ENCODE results near the gene MFNG.
A peak's percentile ranks its signal among the peaks of the same experiment; 100 is the strongest.

The MFNG gene

DNA sequence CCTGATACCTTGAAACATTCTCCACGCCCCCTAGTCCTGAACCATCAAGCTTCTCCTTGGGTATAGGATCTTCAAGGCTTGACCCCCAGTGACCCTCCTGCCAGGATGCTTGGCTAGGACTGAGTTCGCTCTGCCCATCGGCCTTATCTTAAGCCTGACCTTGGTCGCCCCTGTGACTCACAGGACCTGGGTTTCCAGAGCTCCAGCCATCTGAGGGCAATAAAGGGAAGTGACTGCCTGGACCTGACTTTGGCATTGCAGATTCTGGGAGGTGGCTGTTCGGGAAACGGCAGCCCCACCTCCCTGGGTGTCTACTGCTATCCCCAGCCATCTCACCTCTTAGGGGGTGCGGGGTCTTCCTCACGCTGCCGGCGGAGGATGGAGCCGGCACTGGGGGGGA, 17.7 kb upstream of the MFNG start:
- TF ChIP-seq GATA2 (IDR thresholded peaks at IDR 0.05; ENCODE audit: low read depth, low read length) (no peak), GATA3 (IDR thresholded peaks at IDR 0.05; ENCODE audit: low read depth, low read length) (no peak)

DNA sequence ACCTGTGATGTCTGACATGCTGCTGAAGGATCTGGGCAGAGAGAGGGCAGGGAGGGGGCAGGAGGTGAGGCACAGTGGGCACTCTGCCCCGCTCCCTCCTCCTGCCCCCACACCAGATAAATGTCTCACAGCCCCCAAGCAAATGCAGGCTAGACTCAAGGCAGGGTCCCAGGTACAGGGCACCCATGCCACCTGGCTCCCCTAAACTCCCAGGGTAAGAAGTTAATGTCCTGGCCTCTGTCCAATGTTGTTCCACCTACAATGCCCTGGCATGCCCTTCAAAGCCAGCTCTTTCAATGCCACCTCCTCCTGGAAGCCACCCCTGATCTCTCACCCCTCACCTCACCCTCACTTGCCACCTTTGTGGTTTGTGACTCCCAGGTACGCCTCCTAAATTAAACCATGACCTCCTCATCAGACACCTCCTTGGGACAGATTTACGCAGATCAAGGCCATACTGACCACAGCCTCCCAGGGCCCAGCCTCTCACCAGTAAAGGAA, 17.0 kb upstream of the MFNG start:
- no peak for TF ChIP-seq GATA3 (IDR thresholded peaks at IDR 0.05; ENCODE audit: low read depth, low read length)
- no peak for TF ChIP-seq GATA2 (IDR thresholded peaks at IDR 0.05; ENCODE audit: low read depth, low read length)

DNA sequence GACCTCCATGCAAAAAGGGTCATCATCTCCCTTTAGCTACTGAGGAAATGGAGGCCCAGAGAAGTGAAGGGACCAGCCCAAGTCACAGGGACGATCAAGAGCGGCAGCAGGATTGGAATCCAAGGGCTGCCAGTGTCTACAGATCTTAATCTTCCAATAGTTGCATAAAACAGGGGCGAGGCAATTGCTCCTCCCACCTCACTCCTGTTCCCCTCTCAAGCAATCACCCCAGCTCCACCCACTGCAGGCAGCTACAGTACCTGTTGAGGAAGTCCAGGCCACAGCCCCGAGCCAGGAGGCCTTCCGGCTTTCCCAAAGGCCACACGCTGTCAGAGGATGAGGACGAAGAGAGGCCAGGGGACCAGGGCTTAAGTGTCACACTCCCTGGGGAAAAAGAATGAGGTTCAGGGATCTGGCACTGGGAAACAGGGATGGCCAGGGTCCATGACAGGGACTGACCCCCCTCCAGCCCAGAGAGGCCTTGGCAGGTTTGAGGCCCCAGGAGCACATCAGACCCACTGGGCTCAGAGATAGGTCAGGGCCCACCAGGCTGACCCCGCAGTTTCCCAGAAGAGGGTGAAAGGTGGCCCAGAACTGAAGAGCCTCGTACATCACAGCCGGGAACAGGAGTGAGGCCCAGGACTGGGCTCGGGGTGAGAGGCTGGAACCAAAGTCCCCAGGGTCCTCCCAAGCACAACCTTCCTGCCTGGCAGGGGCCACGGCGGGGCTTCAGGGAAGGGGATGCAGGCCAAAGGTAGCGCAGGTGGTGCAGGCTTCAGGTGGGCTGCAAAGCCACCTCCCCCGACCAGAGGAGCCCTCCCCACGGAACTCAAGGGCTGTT, 16.4 kb upstream of the MFNG start:
- no peak for TF ChIP-seq GATA3 (IDR thresholded peaks at IDR 0.05; ENCODE audit: low read depth, low read length)
- TF ChIP-seq GATA2 (IDR thresholded peaks at IDR 0.05; ENCODE audit: low read depth, low read length), result 0 out of 2 replicates have a peak, but pooled peaks have one; percentile 15

DNA sequence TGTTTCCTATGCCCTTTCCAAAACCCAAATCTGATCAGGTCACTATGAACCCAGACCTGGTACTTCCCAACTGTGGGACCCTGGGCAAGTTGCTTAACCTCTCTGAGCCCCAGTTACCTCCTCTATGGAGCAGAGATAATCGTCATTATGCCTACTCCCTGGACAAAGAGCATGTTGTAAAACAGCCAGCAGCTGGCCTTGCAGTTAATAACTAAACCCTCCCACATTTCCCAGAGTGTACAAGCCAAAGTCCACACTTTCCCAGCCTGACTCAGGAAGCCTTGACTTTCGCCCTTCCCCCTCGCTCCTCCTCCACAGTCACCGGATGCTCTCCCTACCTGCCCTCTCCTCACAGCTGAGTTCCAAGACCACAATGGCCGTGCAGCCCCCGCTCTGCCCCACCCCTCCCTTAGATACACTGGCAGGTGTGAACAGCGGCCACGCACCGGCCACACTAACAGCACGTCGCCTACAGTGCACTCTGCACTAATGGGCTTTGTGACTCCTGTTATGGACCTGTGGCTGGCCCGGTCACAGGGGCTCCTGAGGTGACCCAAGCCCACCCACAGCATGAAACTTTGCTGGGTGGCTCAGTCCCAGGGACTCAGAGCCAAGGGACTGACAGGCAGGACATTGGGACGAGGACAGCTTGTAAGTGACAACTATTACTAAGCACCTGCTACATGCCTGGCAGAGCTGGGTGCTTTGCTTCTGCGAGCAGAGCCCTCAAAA, 15.6 kb upstream of the MFNG start:
- TF ChIP-seq GATA3 (IDR thresholded peaks at IDR 0.05; ENCODE audit: low read depth, low read length) (no peak), GATA2 (IDR thresholded peaks at IDR 0.05; ENCODE audit: low read depth, low read length) (no peak)

DNA sequence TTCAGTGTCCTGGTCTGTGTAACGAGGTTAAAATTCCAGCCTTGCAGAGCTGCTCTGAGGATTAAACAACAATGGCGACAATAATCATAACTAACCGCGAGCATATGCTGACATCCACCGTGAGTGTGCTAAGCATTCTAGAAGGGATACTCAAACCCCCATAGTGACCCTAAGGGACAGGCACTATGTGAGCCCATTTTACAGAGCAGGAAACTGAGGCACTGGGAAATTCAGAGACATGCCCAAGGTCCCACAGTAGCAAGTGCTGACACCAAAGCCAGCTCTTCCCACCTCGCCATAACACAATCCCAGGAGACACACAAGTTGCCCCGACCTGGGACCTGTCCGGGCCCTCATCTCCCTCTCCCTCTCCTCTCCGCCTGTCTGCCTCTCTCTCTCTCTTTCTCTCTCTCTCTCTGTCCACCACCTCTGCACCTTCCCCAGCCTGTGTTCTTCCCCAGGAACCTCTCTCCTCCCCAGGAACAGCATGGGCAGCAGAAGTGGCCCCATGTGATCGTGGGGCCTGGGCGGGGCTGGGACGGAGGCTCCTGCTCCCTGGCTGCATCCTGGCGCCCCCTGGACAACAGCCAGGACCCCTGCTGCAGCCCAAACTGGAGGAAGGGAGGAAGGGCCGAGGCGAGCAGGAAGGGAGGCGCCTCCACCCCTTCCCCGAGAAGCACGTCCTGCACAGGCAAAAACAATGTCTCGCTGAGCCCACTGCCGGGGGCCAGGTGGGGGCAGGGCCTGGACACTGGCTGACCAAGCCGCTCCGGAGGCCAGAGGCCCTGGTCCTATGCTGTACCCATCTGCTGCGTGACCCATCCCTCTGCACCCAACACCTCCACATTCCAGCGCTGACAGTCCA, 14.8 kb upstream of the MFNG start:
- TF ChIP-seq GATA2 (IDR thresholded peaks at IDR 0.05; ENCODE audit: low read depth, low read length) (no peak), GATA3 (IDR thresholded peaks at IDR 0.05; ENCODE audit: low read depth, low read length) (no peak)

DNA sequence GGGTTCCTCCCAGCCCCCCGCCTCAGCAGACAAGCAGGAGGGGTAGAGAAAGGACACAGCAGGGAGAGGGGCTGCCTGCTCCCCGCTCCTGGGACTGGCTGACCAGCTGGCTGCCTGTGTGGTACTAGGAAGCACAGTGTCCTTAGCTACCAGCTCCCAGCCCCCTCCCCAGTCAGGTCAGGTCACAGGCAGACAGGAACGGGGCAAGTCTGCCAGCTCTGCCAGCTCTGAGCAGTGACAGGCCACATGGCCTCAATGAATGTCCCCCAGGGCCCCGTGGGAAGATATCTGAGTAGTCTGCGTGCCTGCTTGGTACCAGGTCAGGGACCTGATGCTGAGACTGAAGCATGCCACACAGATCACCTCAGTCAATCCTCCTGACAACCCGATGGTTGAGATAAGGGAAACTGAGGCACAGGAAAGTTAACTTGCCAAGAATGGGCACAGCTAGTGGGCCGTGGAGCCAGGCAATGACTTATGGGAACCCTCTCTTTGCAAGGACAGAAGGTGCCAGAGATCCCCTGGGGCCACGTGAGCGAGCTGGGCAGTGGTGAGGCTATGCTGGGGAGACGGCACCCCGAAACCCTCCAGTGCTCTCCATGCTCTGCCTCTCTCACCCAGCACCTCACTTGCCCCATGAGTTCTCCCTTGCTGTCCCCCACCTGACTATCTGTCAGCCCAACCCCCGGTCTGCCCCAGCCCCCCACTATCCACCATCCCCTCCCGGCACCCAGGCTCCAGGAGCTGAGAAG, 13.8 kb upstream of the MFNG start:
- TF ChIP-seq GATA3 (IDR thresholded peaks at IDR 0.05; ENCODE audit: low read depth, low read length), result no peak
- no peak for TF ChIP-seq GATA2 (IDR thresholded peaks at IDR 0.05; ENCODE audit: low read depth, low read length)

DNA sequence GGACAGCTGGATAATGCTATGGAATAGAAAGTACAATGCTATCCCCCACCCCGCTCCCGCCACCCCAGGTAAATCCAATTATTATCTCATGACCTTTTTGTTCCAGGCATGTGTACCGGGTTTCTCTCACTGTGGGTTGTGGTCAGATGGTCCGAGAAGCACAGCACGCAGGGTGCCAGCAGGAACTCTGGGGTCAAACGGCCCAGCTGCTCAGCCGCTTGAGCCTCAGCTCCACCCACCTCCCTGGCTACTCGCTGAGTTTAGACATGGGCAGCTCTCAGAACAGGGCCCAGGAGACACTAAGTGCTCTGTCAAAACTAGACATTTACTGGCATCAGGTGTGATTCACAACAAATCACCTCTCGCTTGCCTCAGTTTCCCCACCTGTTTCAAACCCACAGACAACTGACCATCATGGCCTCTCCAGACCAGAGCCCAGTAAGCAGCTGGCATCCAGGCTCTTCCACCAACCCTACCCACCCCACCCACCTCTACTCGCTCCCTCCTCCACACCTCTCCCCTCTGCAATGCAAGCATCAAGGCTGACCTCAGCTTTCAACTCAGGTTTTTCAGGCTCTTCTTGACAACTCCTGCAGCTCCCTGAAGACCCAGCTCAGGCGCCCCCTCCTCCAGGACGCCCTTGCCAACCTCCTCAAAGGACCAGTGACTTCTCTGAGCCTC, 13.0 kb upstream of the MFNG start:
- TF ChIP-seq GATA2 (IDR thresholded peaks at IDR 0.05; ENCODE audit: low read depth, low read length) (no peak), GATA3 (IDR thresholded peaks at IDR 0.05; ENCODE audit: low read depth, low read length) (no peak)

DNA sequence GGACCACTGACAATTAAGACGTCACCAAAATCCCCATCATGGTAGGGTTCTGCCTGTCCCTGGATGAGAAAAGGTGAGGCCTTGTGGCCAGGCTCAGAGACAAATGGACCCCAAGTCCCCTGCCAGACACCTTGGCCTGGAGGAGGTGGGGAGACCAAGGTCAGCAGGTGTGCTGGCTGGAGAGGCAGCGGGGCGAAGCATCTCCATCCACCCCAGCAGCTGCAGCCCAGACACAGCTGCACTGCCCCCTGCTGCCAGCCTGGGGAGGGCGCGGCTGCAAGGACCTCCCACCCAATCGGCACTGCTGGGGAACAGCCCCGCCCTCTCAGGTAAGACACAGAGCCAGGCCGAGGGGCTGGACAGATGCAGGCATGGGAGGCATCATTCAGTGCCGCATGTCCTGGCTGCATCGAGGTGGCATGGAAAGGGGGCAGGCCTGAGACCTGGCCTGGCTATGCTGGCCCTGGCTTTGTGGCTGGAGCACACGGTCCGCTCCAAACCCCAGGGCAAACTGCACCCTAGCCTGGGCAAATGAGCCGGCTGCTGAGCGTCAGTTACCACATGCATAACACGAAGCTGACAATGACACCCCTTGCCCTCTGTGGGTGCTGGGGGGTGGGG, 12.2 kb upstream of the MFNG start:
- TF ChIP-seq GATA3 (IDR thresholded peaks at IDR 0.05; ENCODE audit: low read depth, low read length) (no peak), GATA2 (IDR thresholded peaks at IDR 0.05; ENCODE audit: low read depth, low read length) (no peak)

DNA sequence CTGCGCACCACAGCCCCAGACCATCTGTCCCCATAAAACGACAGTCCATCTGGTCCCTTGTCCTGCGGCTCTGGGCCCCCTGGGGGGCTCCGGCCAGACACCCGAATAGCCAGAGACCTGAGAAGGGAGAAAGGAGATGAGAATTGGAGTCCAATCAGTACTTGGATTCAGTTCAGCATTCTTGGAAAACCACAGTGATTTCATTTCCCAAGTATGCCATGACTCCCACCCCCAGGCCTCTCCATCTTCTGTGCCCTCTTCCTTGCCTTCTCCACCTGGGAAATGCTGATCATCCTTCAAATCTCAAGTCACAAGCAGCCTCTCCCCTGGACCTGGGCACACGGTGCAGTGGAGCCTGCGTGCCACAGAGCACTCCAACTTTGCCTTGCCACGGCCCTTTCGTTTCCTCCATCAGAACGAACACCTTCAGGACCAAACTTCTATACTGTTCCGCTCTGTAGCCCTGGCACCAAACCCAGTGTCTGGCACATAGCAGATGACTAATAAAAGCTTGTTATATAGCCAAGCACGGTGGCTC, 10.9 kb upstream of the MFNG start:
- TF ChIP-seq GATA2 (IDR thresholded peaks at IDR 0.05; ENCODE audit: low read depth, low read length) (no peak), GATA3 (IDR thresholded peaks at IDR 0.05; ENCODE audit: low read depth, low read length) (no peak)

DNA sequence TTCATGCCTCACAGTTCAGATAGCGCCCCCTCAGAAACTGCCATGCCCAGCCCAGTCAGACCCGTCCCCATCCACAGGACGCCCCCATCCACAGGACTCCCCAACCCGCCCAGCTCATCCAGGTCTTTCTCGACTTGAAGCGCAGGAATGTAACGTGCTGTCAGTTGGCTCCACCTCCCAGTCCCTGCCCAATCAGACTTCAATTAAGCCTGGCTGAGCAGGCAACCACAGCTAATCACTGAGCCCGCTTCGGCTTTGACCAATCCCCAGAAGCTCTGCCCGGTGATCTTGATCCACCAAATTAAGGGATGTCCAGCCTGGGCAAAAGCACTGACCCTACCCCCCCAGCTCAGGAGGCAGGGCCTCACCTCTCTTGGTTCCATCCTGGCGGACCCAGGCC, 10.5 kb upstream of the MFNG start:
- TF ChIP-seq GATA2 (IDR thresholded peaks at IDR 0.05; ENCODE audit: low read depth, low read length), result no peak
- no peak for TF ChIP-seq GATA3 (IDR thresholded peaks at IDR 0.05; ENCODE audit: low read depth, low read length)

DNA sequence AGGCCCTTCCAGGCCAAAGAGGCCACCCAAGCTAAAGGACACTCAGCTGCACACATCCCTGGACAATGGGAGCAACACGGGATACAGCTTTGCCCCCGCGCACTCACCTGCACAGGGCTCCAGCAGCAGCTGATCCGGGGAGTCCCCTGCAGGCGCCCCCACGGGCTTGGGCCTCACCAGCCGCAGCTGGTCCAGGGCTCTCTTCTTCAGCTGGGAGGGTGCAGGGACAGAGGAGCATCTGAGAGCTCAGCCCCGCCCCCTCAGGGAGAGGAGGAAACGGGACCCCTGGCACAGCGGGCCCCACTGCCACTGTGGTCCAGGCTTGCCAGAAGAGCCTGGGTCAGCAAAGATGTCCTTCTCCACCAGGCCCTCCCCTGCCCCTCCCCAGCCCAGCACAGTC, 7.8 kb upstream of the MFNG start:
- TF ChIP-seq GATA3 (IDR thresholded peaks at IDR 0.05; ENCODE audit: low read depth, low read length) (no peak), GATA2 (IDR thresholded peaks at IDR 0.05; ENCODE audit: low read depth, low read length) (no peak)
